H1 (cell line): ENCODE results near the gene GAPDHS. TPM values are rescaled to one million over a fixed set of nuclear protein-coding genes. Genes with fewer than 3 reads are reported as not detected.

Experiments used
- CTCF ChIA-PET: fragments of 300-600 bp; sonication (Branson Sonifier 250); formaldehyde crosslinking; loops from one replicate; lab custom pipeline; 2021; ENCODE audit not compliant: partially characterized antibody; lab: Charles Lee
- POLR2A ChIA-PET: fragments of 300-600 bp; sonication (Branson Sonifier 250); formaldehyde crosslinking; loops from one replicate; lab custom pipeline; 2021; ENCODE audit warnings: inconsistent platforms; ENCODE audit not compliant: partially characterized antibody; lab: Charles Lee
- DNase-seq, 2 experiments: peaks; one replicate each; pipeline versions ENCODE4 v3.0.0 to v3.0.0-alpha.2; 2010 to 2022; ENCODE audit warnings: low spot score in 2 of 2, low read depth in 1 of 2, mixed read lengths in 1 of 2
- FAIRE-seq: peaks from 2 replicates; lab custom pipeline; 2011; peaks lifted over from hg19 to GRCh38; lab: Jason Lieb, UNC
- H2AFZ ChIP-seq: 2 replicates; pipeline ENCODE4 v1.8.1; 2012; ENCODE audit warnings: low read length, inconsistent platforms
- H2AK5ac ChIP-seq: 2 replicates; pipeline ENCODE4 v1.6.1; 2013; ENCODE audit warnings: low read depth, low read length
- H2BK120ac ChIP-seq: replicated peaks from 2 replicates; pipeline ENCODE3; 2013; ENCODE audit warnings: low read depth, low read length, inconsistent platforms
- H2BK12ac ChIP-seq: 2 replicates; pipeline ENCODE4 v1.6.1; 2013; ENCODE audit warnings: low read depth, low read length
- H2BK15ac ChIP-seq: 2 replicates; pipeline ENCODE4 v1.6.1; 2013; ENCODE audit warnings: low read length
- H2BK20ac ChIP-seq: 2 replicates; pipeline ENCODE4 v1.6.1; 2013; ENCODE audit warnings: low read length
- H2BK5ac ChIP-seq: 2 replicates; pipeline ENCODE4 v1.6.1; 2013; ENCODE audit warnings: low read depth, low read length
- H3K14ac ChIP-seq: 2 replicates; pipeline ENCODE4 v1.6.1; 2013; ENCODE audit warnings: inconsistent platforms; ENCODE audit not compliant: insufficient read length
- H3K18ac ChIP-seq: 2 replicates; pipeline ENCODE4 v1.6.1; 2013; ENCODE audit warnings: low read length; ENCODE audit errors: extremely low read depth
- H3K23ac ChIP-seq: 2 replicates; pipeline ENCODE4 v1.6.1; 2013; ENCODE audit warnings: inconsistent platforms; ENCODE audit not compliant: insufficient read length
- H3K23me2 ChIP-seq: 2 replicates; pipeline ENCODE4 v1.6.1; 2013; ENCODE audit warnings: low read depth, low read length
- H3K27ac ChIP-seq: 2 replicates; pipeline ENCODE4 v1.6.1; 2011; ENCODE audit warnings: low read depth, low read length, inconsistent platforms
- H3K27me3 ChIP-seq, 4 experiments: replicated peaks in 1 of 4; 1 replicate in 1 of 4; 2 replicates in 3 of 4; pipeline versions ENCODE4 v1.6.1 to v1.8.1; 2011 to 2013; ENCODE audit warnings: low read length in 3 of 4, mild to moderate bottlenecking in 3 of 4, inconsistent platforms in 2 of 4, mixed read lengths in 2 of 4, moderate library complexity in 1 of 4; ENCODE audit not compliant: control insufficient read depth in 3 of 4, insufficient read depth in 3 of 4; ENCODE audit errors: extremely low read depth in 1 of 4
- H3K36me3 ChIP-seq, 4 experiments: 2 replicates each; pipeline versions ENCODE4 v1.6.1 to v1.8.1; 2011 to 2013; ENCODE audit warnings: mild to moderate bottlenecking in 4 of 4, low read length in 3 of 4, moderate library complexity in 2 of 4, control low read depth in 1 of 4, inconsistent platforms in 1 of 4; ENCODE audit not compliant: insufficient read depth in 4 of 4, control insufficient read depth in 2 of 4
- H3K4ac ChIP-seq: replicated peaks from 2 replicates; pipeline ENCODE3; 2013; ENCODE audit warnings: low read length, low read depth, mixed read lengths, inconsistent platforms; ENCODE audit not compliant: insufficient read length
- H3K4me1 ChIP-seq, 4 experiments: replicated peaks in 1 of 4; 1 replicate in 1 of 4; 2 replicates in 3 of 4; pipeline versions ENCODE4 v1.6.1 to v1.8.1; 2011 to 2013; ENCODE audit warnings: low read length in 3 of 4, inconsistent platforms in 2 of 4, mixed read lengths in 1 of 4; ENCODE audit not compliant: insufficient read depth in 4 of 4, control insufficient read depth in 3 of 4
- H3K4me2 ChIP-seq, 2 experiments: 2 replicates each; pipeline versions ENCODE4 v1.6.1 to v1.8.1; 2011 to 2013; ENCODE audit warnings: low read depth in 2 of 2, low read length in 2 of 2, control low read depth in 1 of 2, inconsistent platforms in 1 of 2, mild to moderate bottlenecking in 1 of 2; ENCODE audit not compliant: insufficient read depth in 1 of 2
- H3K4me3 ChIP-seq, 4 experiments: fragments of 200-600, 300-600 bp in 1 of 4; sonication (generic), shearing (Covaris generic), sonication (Bioruptor Twin) in 1 of 4; 2 replicates each; pipeline versions ENCODE4 v1.5.1 to v1.8.1; 2011 to 2016; ENCODE audit warnings: low read length in 4 of 4, low read depth in 3 of 4, control low read depth in 2 of 4, inconsistent platforms in 2 of 4, mild to moderate bottlenecking in 2 of 4, mixed read lengths in 1 of 4, moderate library complexity in 1 of 4; ENCODE audit not compliant: insufficient read depth in 2 of 4; ENCODE audit errors: extremely low read depth in 1 of 4
- H3K56ac ChIP-seq: replicated peaks from 2 replicates; pipeline ENCODE3; 2013; ENCODE audit warnings: low read depth, mild to moderate bottlenecking, mixed read lengths, low read length, inconsistent platforms; ENCODE audit not compliant: insufficient read length
- H3K79me1 ChIP-seq: 2 replicates; pipeline ENCODE4 v1.6.1; 2013; ENCODE audit warnings: low read depth, low read length, control low read depth
- H3K79me2 ChIP-seq, 2 experiments: 2 replicates each; pipeline versions ENCODE4 v1.6.1 to v1.8.1; 2012 to 2013; ENCODE audit warnings: low read length in 2 of 2, mild to moderate bottlenecking in 2 of 2, inconsistent platforms in 1 of 2; ENCODE audit not compliant: insufficient read depth in 2 of 2, control insufficient read depth in 1 of 2
- H3K9ac ChIP-seq, 4 experiments: replicated peaks in 1 of 4; 1 replicate in 1 of 4; 2 replicates in 3 of 4; pipeline versions ENCODE4 v1.6.1 to v1.8.1; 2011 to 2013; ENCODE audit warnings: low read depth in 3 of 4, low read length in 3 of 4, control low read depth in 2 of 4, mild to moderate bottlenecking in 2 of 4, moderate library complexity in 2 of 4, inconsistent platforms in 1 of 4; ENCODE audit errors: extremely low read depth in 1 of 4
- H3K9me3 ChIP-seq, 2 experiments: 2 replicates each; pipeline versions ENCODE4 v1.6.1 to v1.8.1; 2012 to 2013; ENCODE audit warnings: mild to moderate bottlenecking in 2 of 2, moderate library complexity in 2 of 2, control low read depth in 1 of 2, inconsistent platforms in 1 of 2, low read depth in 1 of 2, low read length in 1 of 2, mixed read lengths in 1 of 2; ENCODE audit not compliant: insufficient read depth in 2 of 2
- H4K20me1 ChIP-seq, 2 experiments: replicated peaks in 1 of 2; 2 replicates each; pipeline versions ENCODE3 to v1.8.1; 2011 to 2013; ENCODE audit warnings: inconsistent platforms in 2 of 2, low read length in 2 of 2, mild to moderate bottlenecking in 1 of 2; ENCODE audit not compliant: insufficient read depth in 2 of 2, control insufficient read depth in 1 of 2
- H4K5ac ChIP-seq: 2 replicates; pipeline ENCODE4 v1.6.1; 2013; ENCODE audit warnings: low read length, low read depth, mixed read lengths, inconsistent platforms; ENCODE audit not compliant: insufficient read length
- H4K8ac ChIP-seq: 2 replicates; pipeline ENCODE4 v1.8.0; 2013; ENCODE audit warnings: mild to moderate bottlenecking, moderate library complexity, low read length, inconsistent platforms; ENCODE audit not compliant: insufficient read depth; ENCODE audit errors: extremely low read depth
- H4K91ac ChIP-seq: replicated peaks from 2 replicates; pipeline ENCODE3; 2013; ENCODE audit warnings: low read length, mixed read lengths, inconsistent platforms; ENCODE audit not compliant: insufficient read length
- BACH1 ChIP-seq: IDR thresholded peaks from 2 replicates; pipeline ENCODE4 v1.6.1; 2012; ENCODE audit warnings: low read length, improper control_type of control experiment
- BCL11A ChIP-seq, 2 experiments: IDR thresholded peaks; one replicate each; pipeline ENCODE4 v1.6.1; 2011; ENCODE audit warnings: low read depth in 2 of 2, low read length in 2 of 2, mild to moderate bottlenecking in 2 of 2
- BRCA1 ChIP-seq: IDR thresholded peaks from 2 replicates; pipeline ENCODE4 v1.6.1; 2012; ENCODE audit warnings: low read depth, low read length, improper control_type of control experiment
- CHD2 ChIP-seq: IDR thresholded peaks from 2 replicates; pipeline ENCODE4 v1.6.1; 2012; ENCODE audit warnings: low read length, improper control_type of control experiment
- CREB1 ChIP-seq: IDR thresholded peaks from 2 replicates; pipeline ENCODE4 v1.6.1; 2012; ENCODE audit warnings: inconsistent platforms
- EGR1 ChIP-seq: IDR thresholded peaks from 2 replicates; pipeline ENCODE4 v1.6.1; 2011; ENCODE audit warnings: low read depth, low read length, borderline replicate concordance
- EP300 ChIP-seq, 2 experiments: IDR thresholded peaks; 1 replicate in 1 of 2; 2 replicates in 1 of 2; pipeline ENCODE4 v1.6.1; 2011 to 2012; ENCODE audit warnings: low read depth in 2 of 2, low read length in 2 of 2, mild to moderate bottlenecking in 2 of 2, borderline replicate concordance in 1 of 2, inconsistent platforms in 1 of 2, moderate library complexity in 1 of 2
- GTF2F1 ChIP-seq: IDR thresholded peaks from 2 replicates; pipeline ENCODE4 v1.6.1; 2012; ENCODE audit warnings: low read depth, low read length, improper control_type of control experiment, borderline replicate concordance
- HDAC6 ChIP-seq: IDR thresholded peaks from one replicate; pipeline ENCODE4 v1.7.1; 2012; ENCODE audit warnings: low read depth, mild to moderate bottlenecking, inconsistent platforms, low read length, moderate library complexity
- JUN ChIP-seq: IDR thresholded peaks from 2 replicates; pipeline ENCODE4 v1.6.1; 2011; ENCODE audit warnings: low read depth, mild to moderate bottlenecking, improper control_type of control experiment, low read length
- KDM1A ChIP-seq: fragments of 200-600, 300-600 bp; sonication (generic); IDR thresholded peaks from 2 replicates; pipeline ENCODE4 v1.7.1; 2016; ENCODE audit warnings: mild to moderate bottlenecking, low read length, borderline replicate concordance
- NANOG ChIP-seq: IDR thresholded peaks from 2 replicates; pipeline ENCODE4 v1.6.1; 2011; ENCODE audit warnings: low read length, low read depth, mild to moderate bottlenecking, inconsistent platforms; ENCODE audit not compliant: insufficient read depth, poor library complexity, severe bottlenecking
- POLR2A ChIP-seq, 2 experiments: IDR thresholded peaks; 1 replicate in 1 of 2; 2 replicates in 1 of 2; pipeline ENCODE4 v1.6.1; 2011; ENCODE audit warnings: low read depth in 2 of 2, low read length in 2 of 2, mild to moderate bottlenecking in 2 of 2; ENCODE audit errors: control extremely low read depth in 1 of 2
- TAF1 ChIP-seq: IDR thresholded peaks from 2 replicates; pipeline ENCODE4 v1.6.1; 2011; ENCODE audit warnings: mild to moderate bottlenecking, low read depth, low read length
- TEAD4 ChIP-seq: IDR thresholded peaks from 2 replicates; pipeline ENCODE4 v1.6.1; 2012; ENCODE audit warnings: low read depth, low read length, inconsistent platforms, mixed read lengths
- WGBS, 2 experiments: shearing (Covaris generic) in 1 of 2; methylation state at CpG; one replicate each; pipeline versions ENCODE4 v1.1.6 to v1.1.7; 2013 to 2015; ENCODE audit warnings: low lambda C conversion rate in 2 of 2, mixed read lengths in 2 of 2, inconsistent platforms in 1 of 2, low coverage in 1 of 2, missing lambda C conversion rate in 1 of 2; ENCODE audit not compliant: insufficient replicate concordance in 2 of 2, insufficient coverage in 1 of 2, insufficient read length in 1 of 2; ENCODE audit errors: extremely low coverage in 1 of 2, missing lambda C conversion rate in 1 of 2; 5-methylcytosine and 5-hydroxymethylcytosine counted together
- polyA plus RNA-seq, 7 experiments: library from polyadenylated mRNA; depleted of rRNA in 3 of 7; stranded (reverse) in 5 of 7; unstranded in 2 of 7; fragments of >200 nt in 5 of 7; fragments of 200-250 nt in 2 of 7; gene quantifications; 1 replicate in 5 of 7; 2 replicates in 1 of 7; 4 replicates in 1 of 7; pipeline versions ENCODE4 v1.2.1 to v1.2.3, GENCODE V29; 2011 to 2013; ENCODE audit warnings: missing spikeins in 2 of 7, mixed read lengths in 2 of 7
- total RNA-seq: library from RNA; stranded (reverse); fragmentation: NEBNext Ultra II Directional; extraction: Animal tissue kit (Norgen Biotek cat#: 25700); gene quantifications from 2 replicates; pipeline ENCODE4 v1.2.1, GENCODE V29; 2021

GAPDHS gene
- total and polyA plus RNA-seq, 2 of the 8 experiments (the other 6 are each of a cell fraction or from before 2014, with no cell fraction given): 0.26 TPM; not detected in 1

GRCh38 chr19:35542209-35542608 is 9.0 kb downstream of the GAPDHS start:
- Histone ChIP-seq H3K14ac (no peak overlapping the region), H3K36me3 (peaks cover 0 to 16% (median 8%) of the 10 kb centered on the region in 4 experiments; a peak in 5 of 8 replicates), H3K18ac (no peak overlapping the region), H3K4ac (no peak overlapping the region), H2BK15ac (no peak overlapping the region), H3K4me3 (no peak overlapping the region), H3K27ac (no peak overlapping the region), H3K23me2 (peaks cover 10% of the 10 kb centered on the region; the same call in 1 of the 2 replicates), H2BK120ac (no peak overlapping the region), H2AFZ (no peak overlapping the region), H2BK20ac (no peak overlapping the region), H3K23ac (no peak overlapping the region), H3K27me3 (no peaks in the 10 kb centered on the region), H3K79me2 (peaks cover 0 to 29% of the 10 kb centered on the region in 2 experiments; a peak in 2 of 4 replicates), H4K91ac (no peak overlapping the region), H3K9ac (no peak overlapping the region), H3K56ac (no peak overlapping the region), H2BK12ac (no peak overlapping the region), H3K9me3 (no peaks in the 10 kb centered on the region), H2BK5ac (no peak overlapping the region), H3K79me1 (peaks cover 17% of the 10 kb centered on the region; the same call in 1 of the 2 replicates), H4K20me1 (peaks cover 5 to 17% of the 10 kb centered on the region in 2 experiments), H3K4me2 (no peak overlapping the region), H4K8ac (no peak overlapping the region; the same call in 1 of the 2 replicates), H3K4me1 (peaks cover 0 to 14% (median 2%) of the 10 kb centered on the region in 4 experiments; a peak in 3 of 7 replicates), H2AK5ac (no peak overlapping the region), H4K5ac (no peak overlapping the region)
- DNase-seq: no peak
- WGBS, 2 experiments: 83% methylated on average over 10 of the region's 11 CpGs; no CpG with 5 or more reads in 1 of the 2 experiments
- POLR2A ChIA-PET: interaction anchor here (1.4 to 4.6 kb wide), 2 partner anchors 17 to 33 kb away, joined by 3 to 23 read pairs; no protein-coding TSS in a partner anchor
- no peak for FAIRE-seq
- CTCF ChIA-PET: interaction anchor here (0.6 to 1.5 kb wide), 3 partner anchors 32 to 636 kb away, joined by 3 to 6 read pairs (median 3); no protein-coding TSS in a partner anchor
- TF ChIP-seq BCL11A (IDR thresholded peaks at IDR 0.05; ENCODE audit: low read depth in 2 of 2, low read length in 2 of 2): no peak
- no peak for TF ChIP-seq JUN
- TF ChIP-seq TEAD4: no peak
- no peak for TF ChIP-seq EGR1
- no peak for TF ChIP-seq BRCA1
- no peak for TF ChIP-seq NANOG
- TF ChIP-seq HDAC6: no peak
- TF ChIP-seq BACH1: no peak
- no peak for TF ChIP-seq TAF1
- no peak for TF ChIP-seq GTF2F1
- TF ChIP-seq POLR2A (IDR thresholded peaks at IDR 0.05; ENCODE audit: control extremely low read depth in 1 of 2, low read depth in 2 of 2, low read length in 2 of 2): no peak
- TF ChIP-seq CREB1: no peak
- no peak for TF ChIP-seq KDM1A
- no peak for TF ChIP-seq CHD2
- TF ChIP-seq EP300 (IDR thresholded peaks at IDR 0.05; ENCODE audit: borderline replicate concordance in 1 of 2, low read depth in 2 of 2, low read length in 2 of 2): no peak
